Skin epidermis (tissue), 12 donors: Measurements from ENCODE around the gene BABAM2.
A peak's percentile ranks its signal among the peaks of the same experiment; 100 is the strongest.

Experiments used
- H3K27ac ChIP-seq, 21 experiments: fragments of 200-600 bp; sonication (generic) in 11 of 21; one replicate each; pipeline ENCODE4 v1.5.0; 2020; ENCODE audit warnings: mild to moderate bottlenecking in 3 of 21, inconsistent platforms in 2 of 21, moderate library complexity in 2 of 21
- H3K4me3 ChIP-seq, 7 experiments: fragments of 200-600 bp; sonication (generic) in 2 of 7; one replicate each; pipeline ENCODE4 v1.5.0; 2020; ENCODE audit warnings: inconsistent platforms in 2 of 7, mild to moderate bottlenecking in 2 of 7, moderate library complexity in 1 of 7

Gene BABAM2

DNA sequence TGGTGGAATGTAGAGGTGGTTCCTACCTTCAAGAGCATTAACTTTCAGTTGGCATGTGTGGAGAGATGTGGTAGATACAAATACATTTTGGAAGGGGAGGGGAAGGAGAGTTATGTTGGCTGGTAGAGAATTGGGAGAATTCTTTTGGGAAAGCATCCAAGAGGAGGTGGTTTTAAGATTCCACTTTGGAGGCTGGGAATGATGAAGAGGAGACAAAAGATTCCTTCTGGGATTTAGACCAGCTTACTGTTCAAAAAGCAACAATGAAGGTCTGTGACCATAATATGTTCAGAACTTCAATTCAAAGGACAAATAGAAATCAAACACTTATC is 381.4 kb downstream of the BABAM2 start:
- H3K4me3 ChIP-seq = no peak overlapping the region
- peak overlapping the region in 6 of 21 experiments; percentile 2 to 52 (median 30) for H3K27ac ChIP-seq

DNA sequence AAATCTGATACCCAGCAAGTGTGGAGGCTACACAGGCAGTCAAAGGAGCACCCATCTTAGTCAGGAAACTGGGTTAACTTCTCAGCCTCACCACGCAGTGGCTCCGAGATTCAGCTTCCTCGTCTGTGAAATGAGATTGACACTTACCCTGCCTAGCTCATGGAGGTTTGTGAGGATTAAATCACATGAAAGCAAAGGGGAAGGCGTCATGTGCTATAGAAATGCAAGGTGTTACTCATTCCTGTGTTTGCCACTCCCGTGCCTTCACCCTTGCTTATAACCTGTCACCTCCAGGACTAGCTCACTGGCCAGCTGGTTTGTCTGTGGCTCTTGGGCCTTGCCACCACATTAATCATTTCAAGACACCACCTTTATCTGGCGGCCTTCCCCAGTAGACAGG is 383.2 kb downstream of the BABAM2 start:
- Histone ChIP-seq H3K27ac (peak overlapping the region in 12 of 21 experiments; percentile 10 to 88 (median 76)), H3K4me3 (no peak overlapping the region)

DNA sequence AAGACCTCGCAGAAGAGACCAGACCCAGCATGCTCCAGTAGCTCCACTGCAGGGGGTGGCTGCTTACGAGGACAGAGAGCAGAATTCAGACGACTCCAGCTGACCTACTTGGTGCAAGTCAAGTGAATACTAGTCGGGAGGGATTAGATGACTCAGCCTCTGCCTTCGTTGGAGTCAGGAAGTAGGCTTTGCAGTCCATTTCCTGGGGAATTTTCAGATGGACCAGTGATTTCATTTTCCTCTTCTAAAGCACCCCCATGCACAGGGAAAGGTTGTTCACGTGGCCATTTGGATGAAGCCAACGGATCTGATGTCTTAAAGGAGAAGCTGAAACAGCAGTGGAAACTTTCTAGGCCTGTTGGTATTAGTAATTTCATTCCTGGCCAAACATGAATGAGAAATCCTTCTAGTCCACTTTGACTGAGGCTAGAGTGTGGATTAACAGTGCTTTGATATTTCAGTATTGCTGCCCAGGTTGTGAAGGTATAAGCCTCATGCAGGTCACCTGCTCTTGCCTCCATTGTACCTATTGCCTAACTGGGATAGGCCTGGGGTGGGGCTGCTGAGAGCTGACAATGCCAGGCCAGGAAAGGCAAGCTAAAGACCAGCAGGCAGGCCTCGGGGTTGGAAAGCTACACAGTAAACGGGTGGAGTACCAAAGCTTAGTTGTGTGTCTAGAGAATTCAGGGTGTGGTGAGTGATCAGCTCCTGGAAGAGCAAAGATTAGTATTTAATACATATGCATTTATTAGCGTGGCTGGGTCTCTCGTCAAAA is 384.6 kb downstream of the BABAM2 start:
- no peak overlapping the region for H3K4me3 ChIP-seq
- peak overlapping the region in 20 of 21 experiments; percentile 3 to 88 (median 74) for H3K27ac ChIP-seq

DNA sequence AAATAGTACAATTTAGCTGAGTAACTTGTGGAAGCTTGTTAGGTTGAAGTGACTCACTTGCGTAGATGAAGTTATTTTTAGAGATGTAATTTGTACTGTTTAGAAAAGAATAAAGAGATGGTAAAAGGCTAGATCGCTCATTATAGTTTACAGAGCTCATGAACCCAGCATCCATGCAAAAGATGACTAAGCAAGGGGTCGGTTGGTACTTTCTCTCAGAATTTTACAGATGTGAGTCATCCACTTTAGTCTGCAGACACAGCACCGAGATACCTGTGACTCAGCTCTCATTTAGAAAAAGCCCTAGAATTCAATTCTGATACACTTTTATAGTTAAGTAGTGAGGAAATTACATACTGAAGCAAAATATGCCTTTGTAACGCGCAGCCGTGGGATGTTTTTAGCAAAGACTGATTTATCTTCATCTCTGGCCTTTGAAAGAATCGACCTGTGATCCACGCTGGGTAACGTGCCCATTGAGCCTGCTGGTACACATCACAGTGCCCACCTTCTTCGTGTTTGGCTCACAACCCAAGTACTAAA is 385.6 kb downstream of the BABAM2 start:
- peak overlapping the region in 18 of 21 experiments; percentile 29 to 88 (median 72) for H3K27ac ChIP-seq
- H3K4me3 ChIP-seq = no peak overlapping the region

DNA sequence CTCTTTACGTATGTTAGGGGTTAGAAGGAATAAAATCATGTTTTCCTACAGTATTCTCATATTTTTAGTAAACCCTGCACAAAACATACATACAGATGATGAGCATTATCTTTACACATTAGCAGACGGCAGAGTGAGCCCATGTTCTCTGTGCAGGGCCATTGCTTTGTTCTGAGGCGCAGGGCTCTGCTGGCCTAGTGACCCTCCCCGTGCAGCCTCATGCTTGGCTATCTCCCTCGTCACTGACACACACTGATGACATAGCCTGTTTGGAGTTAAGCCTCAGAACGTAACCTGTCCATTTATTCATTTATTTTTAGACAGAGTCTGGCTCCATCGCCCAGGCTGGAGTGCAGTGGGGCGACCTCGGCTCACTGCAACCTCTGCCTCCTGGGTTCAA is 386.3 kb downstream of the BABAM2 start:
- Histone ChIP-seq H3K27ac (peak overlapping the region in 15 of 21 experiments; percentile 27 to 88 (median 70)), H3K4me3 (no peak overlapping the region)

DNA sequence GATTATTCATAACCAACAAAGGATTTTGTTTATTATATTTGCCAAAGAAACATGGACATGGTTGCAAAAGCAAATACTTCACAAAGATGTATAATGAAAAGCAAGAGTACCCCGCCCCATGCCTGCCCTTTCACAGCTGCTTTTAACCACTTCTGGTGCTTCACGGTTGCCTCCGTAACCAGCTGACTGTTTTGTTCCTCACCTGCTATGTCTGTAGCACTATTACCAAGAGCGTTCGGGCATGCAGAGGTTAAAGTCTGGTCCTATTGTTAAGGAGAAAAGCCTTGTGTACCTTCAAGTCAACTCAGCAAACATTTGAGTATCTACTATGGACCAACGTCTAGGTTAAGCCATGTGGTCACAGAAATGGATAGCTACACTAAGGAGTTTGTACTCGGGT is 386.9 kb downstream of the BABAM2 start:
- no peak overlapping the region for H3K4me3 ChIP-seq
- H3K27ac ChIP-seq = no peak overlapping the region

DNA sequence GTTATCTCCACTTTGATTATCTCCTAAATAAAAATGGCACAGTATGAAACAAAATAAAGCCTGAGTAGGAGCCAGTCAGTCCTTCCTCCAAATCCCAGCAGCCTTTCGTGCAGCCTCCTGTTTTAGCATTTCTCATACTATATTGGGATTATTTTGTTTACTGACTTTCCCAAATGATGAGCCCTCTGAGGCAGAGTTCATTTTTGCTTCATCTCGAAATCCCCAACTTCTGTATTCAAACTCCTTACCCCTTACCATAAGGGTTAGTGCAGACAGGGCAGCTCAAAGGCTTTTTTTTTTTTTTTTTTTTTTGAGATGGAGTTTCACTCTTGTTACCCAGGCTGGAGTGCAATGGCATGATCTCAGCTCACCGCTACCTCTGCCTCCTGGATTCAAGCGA is 388.8 kb downstream of the BABAM2 start:
- no peak overlapping the region for H3K4me3 ChIP-seq
- H3K27ac ChIP-seq = no peak overlapping the region

DNA sequence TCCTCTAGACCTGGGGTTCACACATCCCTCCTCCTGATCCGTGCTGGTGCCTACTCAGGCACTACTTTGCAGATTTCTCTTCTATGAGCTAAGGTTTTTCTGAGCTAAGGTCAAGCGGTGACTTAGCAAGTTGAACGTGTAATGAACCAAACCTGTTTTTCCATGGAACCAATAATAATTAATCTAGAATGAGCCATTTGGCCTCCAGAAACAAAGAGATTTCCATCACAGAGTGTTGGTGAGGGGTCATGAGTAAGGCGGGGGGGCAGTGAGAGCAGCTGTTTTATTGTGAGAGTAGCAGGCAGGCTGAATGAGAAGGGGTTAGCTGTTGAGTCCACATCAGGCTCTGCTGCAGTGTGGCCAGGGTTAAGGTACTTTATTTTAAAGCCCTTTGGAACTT is 390.1 kb downstream of the BABAM2 start:
- Histone ChIP-seq H3K27ac (no peak overlapping the region), H3K4me3 (no peak overlapping the region)

DNA sequence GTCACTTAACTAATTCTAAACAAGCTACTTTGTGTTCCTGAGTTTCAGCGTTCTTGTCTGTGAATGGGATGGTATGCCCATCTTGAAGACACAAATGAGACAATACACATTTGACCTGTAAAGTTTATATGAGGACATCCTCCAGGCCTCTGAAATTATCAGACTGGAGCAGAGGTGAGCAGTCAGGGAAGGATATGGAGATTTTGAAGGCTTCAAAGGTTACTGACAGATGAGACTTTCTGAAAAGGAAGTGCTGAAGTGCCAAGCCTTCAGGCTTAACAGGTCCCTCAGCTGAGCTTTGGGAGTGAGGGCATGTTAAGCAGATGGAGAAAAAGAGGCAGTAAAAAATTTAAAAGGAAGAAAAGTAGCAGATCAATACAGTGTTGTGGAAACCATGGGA is 391.2 kb downstream of the BABAM2 start:
- no peak overlapping the region for H3K27ac ChIP-seq

DNA sequence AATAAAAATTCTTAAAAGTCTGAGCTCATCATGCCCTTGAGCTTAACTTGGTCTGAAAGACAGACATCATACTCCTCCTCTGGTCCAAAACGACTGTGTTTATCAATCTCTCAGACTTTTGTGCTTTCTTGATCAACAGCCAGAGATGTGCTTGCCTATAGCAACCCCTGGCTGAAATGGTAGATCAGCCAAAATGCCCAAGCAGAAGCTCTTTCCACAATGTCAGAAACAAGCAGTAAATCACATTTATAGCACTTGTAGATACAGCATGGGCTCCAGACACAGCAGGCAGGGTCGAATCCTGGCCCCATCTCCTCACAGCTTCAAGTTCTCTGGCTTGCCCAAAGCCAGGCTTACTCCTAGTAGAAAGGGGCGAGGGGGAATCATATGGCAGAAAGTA is 391.7 kb downstream of the BABAM2 start:
- H3K4me3 ChIP-seq = no peak overlapping the region
- H3K27ac ChIP-seq = no peak overlapping the region

More for the DNA sequence above, 391.2 kb downstream of the BABAM2 start:
- no peak overlapping the region for H3K4me3 ChIP-seq

DNA sequence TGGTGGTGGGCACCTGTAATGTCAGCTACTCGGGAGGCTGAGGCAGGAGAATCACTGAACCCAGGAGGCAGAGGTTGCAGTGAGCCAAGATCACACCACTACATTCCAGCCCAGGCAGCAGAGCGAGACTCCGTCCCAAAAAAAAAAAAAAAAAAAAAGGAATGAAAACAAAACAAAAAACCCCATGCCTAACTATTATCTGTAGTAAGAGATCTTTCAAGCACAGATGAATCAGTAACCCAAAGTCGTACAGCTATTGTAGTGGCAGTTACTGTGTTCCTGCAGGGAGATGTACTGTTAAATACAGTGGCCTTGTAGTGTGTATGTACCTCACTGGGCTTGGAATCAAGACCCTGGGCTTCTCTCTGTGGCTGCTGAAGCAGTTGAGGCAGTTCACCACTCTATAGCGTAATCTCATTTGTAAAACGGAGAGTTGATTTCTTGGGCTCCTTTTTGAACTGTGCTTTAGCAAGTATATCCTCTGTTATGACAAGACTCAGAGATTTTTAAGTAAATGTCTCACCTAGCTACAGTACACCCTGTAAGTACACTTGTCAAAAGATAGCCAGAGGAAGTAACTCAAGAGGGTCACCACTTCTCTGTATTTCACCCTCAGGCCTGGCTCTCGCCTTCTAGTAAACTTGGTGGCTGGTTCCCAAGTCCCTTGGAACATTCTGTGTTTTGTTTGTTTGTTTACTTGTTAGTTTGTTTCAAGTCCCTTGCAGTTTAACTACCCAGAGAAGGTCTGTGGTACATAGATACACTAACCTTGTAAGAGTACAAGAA is 392.5 kb downstream of the BABAM2 start:
- peak overlapping the region in 1 of 21 experiments; percentile 1 for H3K27ac ChIP-seq

DNA sequence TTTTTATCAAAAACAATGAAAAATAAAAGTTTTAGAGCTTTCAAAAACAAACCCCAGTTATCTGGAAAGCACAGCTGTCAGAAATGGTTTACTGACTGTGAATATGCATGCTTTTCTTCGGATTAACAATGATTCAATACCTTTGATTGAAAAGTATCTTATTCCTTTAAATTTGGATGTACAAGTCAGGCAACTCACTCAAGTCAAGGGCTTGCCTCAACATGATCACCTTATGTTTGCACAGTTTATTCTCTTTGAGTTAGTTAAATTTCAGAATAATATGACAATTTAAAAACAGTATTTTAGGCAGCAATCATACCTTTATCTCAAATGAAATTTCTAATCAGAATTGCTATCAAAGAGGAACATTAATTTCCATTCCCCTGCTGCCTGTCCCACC is 393.3 kb downstream of the BABAM2 start:
- H3K27ac ChIP-seq = peak overlapping the region in 3 of 21 experiments; percentile 1 to 20 (median 15)
- no peak overlapping the region for H3K4me3 ChIP-seq

More for the DNA sequence above, 392.5 kb downstream of the BABAM2 start:
- no peak overlapping the region for H3K4me3 ChIP-seq

DNA sequence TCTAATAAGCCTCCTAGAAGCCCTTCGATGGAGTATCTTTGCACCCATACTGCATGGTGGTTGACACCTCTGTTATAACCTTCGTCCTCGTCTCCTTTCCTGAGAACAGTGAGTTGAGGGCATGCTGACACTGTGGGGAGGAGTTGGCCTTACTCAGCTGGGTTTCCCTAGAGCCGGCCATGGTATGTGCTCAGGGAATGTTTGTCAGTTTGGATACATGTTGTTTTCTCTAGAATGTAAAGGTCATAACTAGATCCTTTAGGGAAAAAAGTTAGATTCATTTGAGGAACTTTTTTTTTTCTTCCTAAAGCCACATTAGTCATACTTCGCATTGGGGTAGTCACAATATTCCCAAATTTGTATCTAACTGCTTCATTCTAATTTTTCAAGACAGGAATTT is 396.1 kb downstream of the BABAM2 start:
- Histone ChIP-seq H3K4me3 (no peak overlapping the region), H3K27ac (peak overlapping the region in 14 of 21 experiments; percentile 2 to 80 (median 48))

DNA sequence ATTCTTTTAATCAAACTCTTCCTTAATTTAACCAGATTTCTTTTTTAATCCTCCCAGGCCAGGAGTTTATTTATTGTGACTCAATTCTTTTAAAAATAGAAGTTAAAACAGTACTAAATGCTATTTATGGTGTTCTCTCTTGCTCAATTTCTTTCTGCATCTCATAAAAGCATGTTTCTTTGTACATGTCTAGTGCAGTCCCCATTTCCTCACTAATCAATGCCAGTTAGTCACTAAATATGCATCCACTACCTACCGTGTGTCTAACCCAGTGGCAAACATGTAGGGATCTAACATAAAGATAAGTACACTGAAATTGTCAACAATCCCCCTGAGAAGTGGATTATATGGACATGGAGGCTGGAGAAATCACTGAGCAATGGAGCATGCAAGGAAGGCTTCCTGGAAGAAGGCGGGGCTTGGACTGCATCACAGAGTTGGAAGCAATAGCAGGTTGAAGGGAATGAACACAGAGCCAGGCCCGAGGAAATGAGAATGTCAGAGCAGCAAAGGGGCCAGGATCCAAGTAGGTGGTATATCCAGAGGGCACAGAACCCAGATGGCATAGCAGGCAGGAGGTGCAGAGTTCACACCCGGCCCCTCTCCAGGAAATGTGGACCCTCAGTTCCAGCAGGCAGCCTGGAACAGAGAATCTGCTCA is 396.9 kb downstream of the BABAM2 start:
- no peak overlapping the region for H3K4me3 ChIP-seq
- H3K27ac ChIP-seq = peak overlapping the region in 6 of 21 experiments; percentile 13 to 76 (median 37)

DNA sequence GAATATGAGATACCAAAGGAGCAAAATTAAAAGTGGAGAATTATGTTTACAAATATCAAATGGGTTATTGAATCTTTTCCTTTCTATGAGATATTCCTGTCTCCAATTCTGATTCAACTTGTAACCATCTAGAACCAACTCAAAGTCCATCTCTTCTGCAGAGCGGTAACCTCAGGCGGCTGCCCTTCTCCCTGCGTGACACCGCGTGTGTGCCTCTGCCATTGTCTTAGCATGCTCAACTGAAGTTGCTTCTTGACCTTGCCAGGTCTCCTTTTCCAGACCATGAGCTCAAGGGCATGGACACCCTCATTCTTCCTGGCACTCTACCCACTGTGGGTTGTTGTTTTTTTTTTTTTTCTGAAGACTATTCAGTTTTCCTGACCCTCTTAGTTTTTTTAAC is 398.1 kb downstream of the BABAM2 start:
- Histone ChIP-seq H3K27ac (no peak overlapping the region), H3K4me3 (no peak overlapping the region)

DNA sequence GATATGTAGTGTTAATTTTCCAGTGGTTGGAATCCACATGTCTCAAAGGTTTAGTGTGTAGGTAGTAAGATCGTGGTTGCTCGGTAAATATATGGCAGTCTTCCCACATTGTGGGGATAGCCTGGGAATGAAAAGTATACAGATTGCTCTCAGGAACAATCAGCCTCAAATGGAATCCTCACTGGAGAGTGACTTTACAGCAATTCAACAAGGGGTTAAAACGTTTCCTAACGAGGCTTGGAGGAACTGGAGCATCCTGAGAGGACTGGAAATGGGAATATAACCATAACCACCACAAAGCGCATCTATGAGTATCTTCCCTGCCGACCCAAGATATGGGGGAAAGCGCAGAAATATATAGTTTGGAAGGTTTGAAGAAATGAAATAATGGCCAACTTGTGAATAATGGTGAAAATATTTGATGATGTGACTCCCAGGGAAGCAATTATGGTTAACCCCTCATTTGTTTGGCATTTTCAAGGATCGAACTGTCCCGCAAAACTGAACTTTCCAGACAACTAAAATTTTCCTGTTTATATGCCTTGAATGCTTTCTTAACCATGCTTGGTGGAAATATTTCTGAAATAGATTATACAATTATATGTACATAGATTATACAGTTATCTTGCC is 401.4 kb downstream of the BABAM2 start:
- Histone ChIP-seq H3K4me3 (no peak overlapping the region), H3K27ac (peak overlapping the region in 4 of 21 experiments; percentile 15 to 57 (median 50))

DNA sequence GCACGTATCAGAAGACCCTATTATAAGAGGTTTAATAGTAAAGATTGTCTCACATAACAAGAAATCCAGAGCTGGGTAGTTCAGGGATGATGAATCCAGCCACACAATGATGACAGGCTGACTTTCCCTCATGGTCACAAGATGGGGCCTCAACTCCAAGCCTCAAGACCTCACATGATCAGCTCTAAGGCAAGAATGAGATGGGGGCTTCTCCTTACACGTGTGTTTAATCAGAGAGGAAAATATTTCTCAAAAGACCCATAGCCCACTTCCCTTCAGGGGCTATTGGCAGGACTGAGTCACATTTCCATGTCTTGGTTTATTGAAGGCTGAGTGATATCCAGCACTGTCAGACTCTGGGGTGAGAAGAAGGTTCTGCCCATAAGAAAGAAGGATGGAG is 402.0 kb downstream of the BABAM2 start:
- Histone ChIP-seq H3K4me3 (no peak overlapping the region), H3K27ac (peak overlapping the region in 5 of 21 experiments; percentile 1 to 57 (median 47))

DNA sequence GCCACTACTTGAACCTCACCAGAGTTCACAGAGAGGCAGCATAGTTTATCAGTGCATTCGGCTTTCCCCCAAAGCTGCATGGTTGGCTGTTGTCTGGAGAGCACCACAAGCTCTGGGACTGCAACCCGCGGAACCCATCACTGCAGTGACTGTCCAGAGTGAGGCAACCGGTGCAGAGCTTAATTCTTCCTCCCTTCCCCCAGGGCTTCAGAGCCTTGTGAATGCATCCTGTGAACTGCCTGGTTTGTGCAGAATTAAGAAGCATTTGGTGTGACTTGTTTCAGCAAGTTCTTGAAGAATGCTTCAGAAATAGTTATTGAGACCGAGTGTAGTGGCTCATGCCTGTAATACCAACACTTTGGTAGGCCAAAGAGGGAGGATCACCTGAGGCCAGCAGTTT is 402.9 kb downstream of the BABAM2 start:
- H3K27ac ChIP-seq = peak overlapping the region in 4 of 21 experiments; percentile 11 to 57 (median 34)

DNA sequence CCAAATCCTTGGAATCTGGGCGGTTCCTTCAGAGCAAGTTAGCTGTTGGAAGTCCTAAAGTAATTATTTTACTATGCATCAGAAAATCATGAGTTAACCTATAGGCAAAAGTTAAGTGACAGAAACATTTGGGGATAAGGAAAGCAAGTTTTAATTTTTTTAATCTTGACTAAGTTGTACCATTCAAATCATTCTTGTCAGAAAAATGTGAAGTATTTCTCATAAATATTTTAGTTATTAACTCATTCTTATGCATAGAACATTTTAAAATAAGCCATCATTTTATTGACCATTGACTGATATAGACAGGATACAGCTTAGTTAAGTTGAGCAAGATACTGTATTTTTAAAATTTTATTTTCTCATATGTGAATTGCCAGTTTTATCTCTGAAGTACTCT is 403.9 kb downstream of the BABAM2 start:
- Histone ChIP-seq H3K27ac (peak overlapping the region in 3 of 21 experiments; percentile 15 to 57 (median 54)), H3K4me3 (no peak overlapping the region)

More for the DNA sequence above, 402.9 kb downstream of the BABAM2 start:
- no peak overlapping the region for H3K4me3 ChIP-seq

DNA sequence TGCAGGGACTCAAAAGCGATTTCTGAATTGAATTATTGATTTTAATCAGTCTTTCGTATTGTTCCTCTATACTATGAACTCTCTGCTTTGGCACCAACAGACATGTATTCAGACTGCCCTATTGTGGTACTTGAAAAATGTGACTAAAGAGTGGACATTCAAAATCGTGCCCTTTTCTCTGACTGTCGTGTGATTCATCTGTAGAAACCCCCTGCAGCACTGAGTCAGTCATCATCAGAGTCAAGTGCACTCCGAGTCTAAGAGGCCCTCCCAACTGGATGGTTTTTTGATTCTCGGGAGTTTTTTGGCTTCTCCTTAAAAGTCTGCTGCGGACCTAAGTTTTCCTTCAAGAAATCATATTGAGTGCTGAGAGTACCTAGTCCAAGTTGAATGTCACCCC is 405.7 kb downstream of the BABAM2 start:
- H3K27ac ChIP-seq = peak overlapping the region in 1 of 21 experiments; percentile 22
- no peak overlapping the region for H3K4me3 ChIP-seq
